CD4-positive, alpha-beta T cell treated with Interleukin-1 beta for 1 hour (primary cell): Measurements from ENCODE around the gene ISLR.

ENCODE experiments used
- DNase-seq, 2 donors: peaks; one replicate each; pipeline ENCODE4 v3.0.0-alpha.2; 2020 to 2022

Gene ISLR

GRCh38 chr15:74173380-74174218 is at the start of gene ISLR:
TSS of gene ISLR (plus strand) at chr15:74173710. CDS start at chr15:74174859, 1,149 bp downstream.
- no peak for DNase-seq

GRCh38 chr15:74124196-74124595 is 49.3 kb upstream of the ISLR start:
- no peak for DNase-seq

- DNase-seq = no peak
These were observed 48.8 kb upstream of the ISLR start for GRCh38 chr15:74124759-74125158.

GRCh38 chr15:74127255-74127953 is 46.1 kb upstream of the ISLR start:
- DNase-seq = peak; percentile 75 to 77

- no peak for DNase-seq
These were observed 45.3 kb upstream of the ISLR start for GRCh38 chr15:74127954-74128784.

- DNase-seq = no peak
These were observed 44.5 kb upstream of the ISLR start for GRCh38 chr15:74128785-74129585.

- no peak for DNase-seq
These were observed 43.8 kb upstream of the ISLR start for GRCh38 chr15:74129586-74130154.

GRCh38 chr15:74130155-74130848 is 43.2 kb upstream of the ISLR start, which contains the start of gene ISLR2:
TSS of gene ISLR2 (plus strand) at chr15:74130586. CDS start at chr15:74132755, 2,169 bp downstream.
- no peak for DNase-seq

- DNase-seq = no peak
These were observed 42.5 kb upstream of the ISLR start for GRCh38 chr15:74130849-74131627.

GRCh38 chr15:74131628-74132413 is 41.7 kb upstream of the ISLR start:
- no peak for DNase-seq

- no peak for DNase-seq
These were observed 40.5 kb upstream of the ISLR start for GRCh38 chr15:74132681-74133651.

GRCh38 chr15:74133694-74134386 is 39.7 kb upstream of the ISLR start:
- DNase-seq = no peak

- DNase-seq = no peak
These were observed 39.0 kb upstream of the ISLR start for GRCh38 chr15:74134387-74135027.

GRCh38 chr15:74135041-74135565 is 38.4 kb upstream of the ISLR start:
- DNase-seq = no peak

- DNase-seq = no peak
These were observed 37.0 kb upstream of the ISLR start for GRCh38 chr15:74136540-74136813.

- DNase-seq = no peak
These were observed 36.5 kb upstream of the ISLR start for GRCh38 chr15:74136814-74137536.

GRCh38 chr15:74137537-74137894 is 36.0 kb upstream of the ISLR start:
- DNase-seq = no peak
